Ovary (tissue), 9 donors: ENCODE results near the gene UBIAD1. TPM values are rescaled to one million over a fixed set of nuclear protein-coding genes. Genes with fewer than 3 reads are reported as not detected.
A peak's percentile ranks its signal among the peaks of the same experiment; 100 is the strongest.
"Not testable (repeated sequence)": the region's sequence is repeated elsewhere in the genome, so short reads cannot be mapped to it uniquely, and the experiment has no call there.

Source experiments
- DNase-seq, 5 donors: peaks; one replicate each; pipeline ENCODE4 v3.0.0-alpha.2; 2019 to 2020
- H3K27ac ChIP-seq, 2 donors: fragments of 200-600 bp; one replicate each; pipeline versions ENCODE4 v1.5.1 to v1.8.0; 2019 to 2022
- H3K27me3 ChIP-seq: fragments of 200-600 bp; one replicate; pipeline ENCODE4 v1.8.0; 2022
- H3K36me3 ChIP-seq: fragments of 200-600 bp; sonication (generic); one replicate; pipeline ENCODE4 v1.5.1; 2019
- H3K4me1 ChIP-seq: one replicate; pipeline ENCODE4 v1.8.1; 2013; ENCODE audit warnings: mild to moderate bottlenecking, moderate library complexity; ENCODE audit not compliant: insufficient read depth
- H3K4me3 ChIP-seq: fragments of 200-600 bp; sonication (generic); one replicate; pipeline ENCODE4 v1.5.1; 2017
- H3K9me3 ChIP-seq, 2 donors: fragments of 200-600 bp in 1 of 2; sonication (generic) in 1 of 2; one replicate each; pipeline versions ENCODE4 v1.5.1 to v1.8.1; 2013 to 2019; ENCODE audit warnings: mild to moderate bottlenecking in 1 of 2, moderate library complexity in 1 of 2
- CTCF ChIP-seq, 3 donors: fragments of 450-650 bp in 2 of 3; fragments of 200-600 bp in 1 of 3; IDR thresholded peaks; one replicate each; pipeline versions ENCODE4 v1.5.1 to v1.8.0; 2016 to 2022; ENCODE audit warnings: antibody characterized with exemption in 3 of 3, mild to moderate bottlenecking in 1 of 3
- EP300 ChIP-seq: sonication (generic); formaldehyde crosslinking; IDR thresholded peaks from one replicate; pipeline ENCODE4 v1.6.1; 2017; ENCODE audit warnings: antibody characterized with exemption
- POLR2A ChIP-seq: fragments of 450-650 bp; IDR thresholded peaks from one replicate; pipeline ENCODE4 v1.6.1; 2017; ENCODE audit warnings: antibody characterized with exemption, mild to moderate bottlenecking, moderate library complexity
- WGBS, 3 donors: extraction: QIAGEN DNeasy Blood & Tissue Kit in 1 of 3; methylation state at CpG; one replicate each; pipeline versions ENCODE4 v1.1.5 to v1.1.7; 2013 to 2017; 5-methylcytosine and 5-hydroxymethylcytosine counted together
- intact Hi-C, 4 donors: fragments of 100-400 bp; cut with DNase I; formaldehyde crosslinking; loops; one replicate each; pipeline versions ENCODE4 v1.11.0 to v1.15.1; 2022 to 2023
- polyA plus RNA-seq, 2 donors: library from polyadenylated mRNA; stranded (reverse); fragments of 200-250 nt in 1 of 2; fragments of 350-450 nt in 1 of 2; fragmentation: Illumina TruSeq in 1 of 2; extraction: RNeasy Lipid Tissue Mini Kit (QIAGEN cat#74804) in 1 of 2; gene quantifications; one replicate each; pipeline ENCODE4 v1.2.3, GENCODE V29; 2013 to 2014
- total RNA-seq, 7 donors: library from RNA; depleted of rRNA in 2 of 7; stranded (reverse); fragments of >200 nt in 2 of 7; fragmentation: NEBNext Ultra II Directional in 3 of 7; extraction: Animal tissue kit (Norgen Biotek cat#: 25700) in 3 of 7; gene quantifications; one replicate each; pipeline versions ENCODE4 v1.1.0 to v1.2.4, GENCODE V29; 2016 to 2023
- donor health status: DM: no; HTN: no; CAD: no; lungs with moderate emphysema.
- donor health status: DM: no; HTN: no; CAD: no.
- donor health status: Bipolar disorder and iron deficiency.
- donor health status: DM: yes; HTN: yes; CAD: no.
- donor health status: DM: no; HTN: no; CAD: no.
- donor health status: DM: yes; HTN: yes; CAD: no.

UBIAD1 gene
- total and polyA plus RNA-seq, 9 donors: 10.1 to 26.2 (median 19.0) TPM

GRCh38 chr1:11262171-11263049, 10.6 kb upstream of the UBIAD1 start, which contains the start of gene MTOR:
Gene MTOR (minus strand): TSS chr1:11262551. CDS start chr1:11259409, 3,142 bp downstream.
- intact Hi-C loops: no loop called here
- H3K9me3 ChIP-seq: no peaks in the 10 kb centered on the region
- no peaks in the 10 kb centered on the region for H3K36me3 ChIP-seq
- DNase-seq: peak; percentile 96 to 98 (median 98)
- no peaks in the 10 kb centered on the region for H3K27me3 ChIP-seq
- WGBS, 3 donors: 1% methylated on average over 57 to 60 of the region's 60 CpGs
- H3K27ac ChIP-seq: peak within 1 kb of the TSS; percentile 13 to 24
- peaks cover 3% of the 10 kb centered on the region for H3K4me1 ChIP-seq
- H3K4me3 ChIP-seq: peak within 1 kb of the TSS; percentile 88
- TF ChIP-seq EP300 (no peak), CTCF (IDR thresholded peaks at IDR 0.05) (peak in 1 of 3 donors; percentile 6), POLR2A (peak; percentile 40)

- no peaks in the 10 kb centered on the region for H3K36me3 ChIP-seq
- no peak for TF ChIP-seq CTCF (IDR thresholded peaks at IDR 0.05)
- TF ChIP-seq EP300: no peak
- TF ChIP-seq POLR2A: no peak
- H3K4me1 ChIP-seq: no peaks in the 10 kb centered on the region
- H3K4me3 ChIP-seq: no peak overlapping the region
- WGBS, 3 donors: 62 to 73% (median 63%) methylated on average over 12 of the region's 12 CpGs
- no peaks in the 10 kb centered on the region for H3K9me3 ChIP-seq
- no peaks in the 10 kb centered on the region for H3K27me3 ChIP-seq
- H3K27ac ChIP-seq: no peak overlapping the region
- no peak for DNase-seq
- intact Hi-C loops: no loop called here
These were observed 6.5 kb upstream of the UBIAD1 start for GRCh38 chr1:11266268-11267074.

GRCh38 chr1:11267350-11268337, 5.4 kb upstream of the UBIAD1 start:
- H3K4me1 ChIP-seq, DNase-seq, H3K36me3 ChIP-seq, H3K9me3 ChIP-seq, H3K4me3 ChIP-seq, H3K27me3 ChIP-seq, intact Hi-C loops, H3K27ac ChIP-seq: not testable (repeated sequence)
- 69 to 77% (median 71%) methylated on average over 19 of the region's 19 CpGs for WGBS, 3 donors

- no peak for DNase-seq
These were observed 510 bp upstream of the UBIAD1 start for GRCh38 chr1:11272544-11272831.

More at GRCh38 chr1:11272544-11272831, 510 bp upstream of the UBIAD1 start:
- H3K4me1 ChIP-seq: peaks cover 8% of the 10 kb centered on the region
- H3K9me3 ChIP-seq: no peaks in the 10 kb centered on the region
- H3K36me3 ChIP-seq: no peaks in the 10 kb centered on the region
- intact Hi-C loops: no loop called here
- H3K4me3 ChIP-seq: peak overlapping the region; percentile 33
- 8 to 11% (median 9%) methylated on average over 9 of the region's 9 CpGs for WGBS, 3 donors
- no peaks in the 10 kb centered on the region for H3K27me3 ChIP-seq
- TF ChIP-seq EP300 (no peak), POLR2A (no peak), CTCF (IDR thresholded peaks at IDR 0.05) (no peak)
- no peak overlapping the region for H3K27ac ChIP-seq
